ENCODE results near the gene ABHD15.

The ABHD15 gene

GRCh38 chr17:29577001-29577370 is 10.1 kb upstream of the ABHD15 start:
- TF ChIP-seq POLR2A (IDR thresholded peaks at IDR 0.05; ENCODE audit: low read depth, low read length), result no peak
- TF ChIP-seq TAF1 (IDR thresholded peaks at IDR 0.05; ENCODE audit: low read depth, low read length), result no peak
- TF ChIP-seq POLR2AphosphoS5 (IDR thresholded peaks at IDR 0.05; ENCODE audit: low read depth, low read length), result no peak
- no peak for TF ChIP-seq SPI1 (IDR thresholded peaks at IDR 0.05; ENCODE audit: low read depth, low read length)
- no peak for TF ChIP-seq POU2F2 (IDR thresholded peaks at IDR 0.05; ENCODE audit: low read depth, low read length)
- no peak for TF ChIP-seq PAX5 (IDR thresholded peaks at IDR 0.05; ENCODE audit: insufficient read depth, low read length, severe bottlenecking)
- FAIRE-seq, result no peak
- DNase-seq (ENCODE audit: insufficient read length, low spot score), result no peak

- TF ChIP-seq SPI1 (IDR thresholded peaks at IDR 0.05; ENCODE audit: low read depth, low read length), result no peak
- no peak for DNase-seq (ENCODE audit: insufficient read length, low spot score)
- FAIRE-seq, result no peak
These were observed 9.6 kb upstream of the ABHD15 start for GRCh38 chr17:29576214-29577000.

GRCh38 chr17:29575511-29576213 is 8.8 kb upstream of the ABHD15 start:
- FAIRE-seq, result no peak
- no peak for TF ChIP-seq POLR2A (IDR thresholded peaks at IDR 0.05; ENCODE audit: low read depth, low read length)
- no peak for TF ChIP-seq POU2F2 (IDR thresholded peaks at IDR 0.05; ENCODE audit: low read depth, low read length)
- no peak for TF ChIP-seq TAF1 (IDR thresholded peaks at IDR 0.05; ENCODE audit: low read depth, low read length)
- TF ChIP-seq SPI1 (IDR thresholded peaks at IDR 0.05; ENCODE audit: low read depth, low read length), result no peak
- TF ChIP-seq POLR2AphosphoS5 (IDR thresholded peaks at IDR 0.05; ENCODE audit: low read depth, low read length), result no peak
- no peak for TF ChIP-seq PAX5 (IDR thresholded peaks at IDR 0.05; ENCODE audit: insufficient read depth, low read length, severe bottlenecking)
- DNase-seq (ENCODE audit: insufficient read length, low spot score), result no peak

DNA sequence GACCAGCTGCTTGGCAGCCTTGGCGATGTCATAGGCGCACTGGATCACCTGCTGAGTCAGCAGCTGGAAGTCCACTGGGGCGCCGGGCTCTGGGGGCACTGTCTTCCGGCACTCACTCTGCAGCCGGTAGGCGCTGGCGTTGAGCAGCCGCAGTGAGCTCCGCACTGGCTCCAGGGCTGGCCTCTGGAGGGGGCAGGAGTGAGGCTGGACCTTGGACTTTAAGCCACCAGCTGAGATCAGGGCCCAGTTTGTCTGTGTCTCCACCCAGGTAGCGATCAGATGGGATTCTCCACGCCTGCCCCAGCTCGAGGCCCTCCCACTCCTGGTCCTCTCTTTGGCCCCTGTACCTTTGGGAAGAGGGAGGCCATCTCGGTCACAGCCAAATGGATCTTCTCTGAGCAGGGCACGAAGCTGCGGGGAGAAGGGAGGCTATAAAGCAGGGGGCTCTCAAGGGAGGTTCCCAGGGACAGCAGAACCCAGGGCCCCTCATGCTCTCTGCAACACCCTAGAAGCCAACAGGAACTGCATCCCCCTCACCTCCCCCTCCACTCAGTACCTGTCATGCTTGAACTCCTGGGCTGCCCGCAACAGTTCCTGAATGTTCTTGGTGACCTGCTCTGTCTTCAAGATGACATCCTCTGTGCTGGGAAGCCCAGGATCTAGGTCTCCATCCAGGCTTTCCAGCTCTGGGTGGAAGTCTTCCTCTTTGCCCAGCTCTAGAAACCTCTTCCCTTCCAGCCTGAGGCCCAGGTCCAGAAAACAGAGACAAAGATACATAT is 8.1 kb upstream of the ABHD15 start:
- TF ChIP-seq POU2F2 (IDR thresholded peaks at IDR 0.05; ENCODE audit: low read depth, low read length) (no peak), PAX5 (IDR thresholded peaks at IDR 0.05; ENCODE audit: insufficient read depth, low read length, severe bottlenecking) (no peak), POLR2A (IDR thresholded peaks at IDR 0.05; ENCODE audit: low read depth, low read length) (no peak), SPI1 (IDR thresholded peaks at IDR 0.05; ENCODE audit: low read depth, low read length) (no peak), POLR2AphosphoS5 (IDR thresholded peaks at IDR 0.05; ENCODE audit: low read depth, low read length) (no peak), TAF1 (IDR thresholded peaks at IDR 0.05; ENCODE audit: low read depth, low read length) (no peak)
- FAIRE-seq (no peak), DNase-seq (ENCODE audit: insufficient read length, low spot score) (no peak)

GRCh38 chr17:29573871-29574731 is 7.3 kb upstream of the ABHD15 start:
- no peak for TF ChIP-seq POLR2A (IDR thresholded peaks at IDR 0.05; ENCODE audit: low read depth, low read length)
- no peak for TF ChIP-seq PAX5 (IDR thresholded peaks at IDR 0.05; ENCODE audit: insufficient read depth, low read length, severe bottlenecking)
- TF ChIP-seq TAF1 (IDR thresholded peaks at IDR 0.05; ENCODE audit: low read depth, low read length), result no peak
- TF ChIP-seq POLR2AphosphoS5 (IDR thresholded peaks at IDR 0.05; ENCODE audit: low read depth, low read length), result no peak
- no peak for TF ChIP-seq POU2F2 (IDR thresholded peaks at IDR 0.05; ENCODE audit: low read depth, low read length)
- no peak for TF ChIP-seq SPI1 (IDR thresholded peaks at IDR 0.05; ENCODE audit: low read depth, low read length)
- no peak for FAIRE-seq
- no peak for DNase-seq (ENCODE audit: insufficient read length, low spot score)

- DNase-seq (ENCODE audit: insufficient read length, low spot score), result no peak
- TF ChIP-seq SPI1 (IDR thresholded peaks at IDR 0.05; ENCODE audit: low read depth, low read length) (no peak), POLR2AphosphoS5 (IDR thresholded peaks at IDR 0.05; ENCODE audit: low read depth, low read length) (no peak), POLR2A (IDR thresholded peaks at IDR 0.05; ENCODE audit: low read depth, low read length) (no peak), TAF1 (IDR thresholded peaks at IDR 0.05; ENCODE audit: low read depth, low read length) (no peak), POU2F2 (IDR thresholded peaks at IDR 0.05; ENCODE audit: low read depth, low read length) (no peak), PAX5 (IDR thresholded peaks at IDR 0.05; ENCODE audit: insufficient read depth, low read length, severe bottlenecking) (no peak)
- no peak for FAIRE-seq
These were observed 6.7 kb upstream of the ABHD15 start for GRCh38 chr17:29573558-29573869.

- TF ChIP-seq SPI1 (IDR thresholded peaks at IDR 0.05; ENCODE audit: low read depth, low read length) (no peak), POU2F2 (IDR thresholded peaks at IDR 0.05; ENCODE audit: low read depth, low read length) (0 out of 2 replicates have a peak, but pooled peaks have one; percentile 15), PAX5 (IDR thresholded peaks at IDR 0.05; ENCODE audit: insufficient read depth, low read length, severe bottlenecking) (no peak)
- peak; percentile 78 for DNase-seq (ENCODE audit: insufficient read length, low spot score)
- peak; percentile 88 for FAIRE-seq
These were observed 6.1 kb upstream of the ABHD15 start for GRCh38 chr17:29572691-29573557.

DNA sequence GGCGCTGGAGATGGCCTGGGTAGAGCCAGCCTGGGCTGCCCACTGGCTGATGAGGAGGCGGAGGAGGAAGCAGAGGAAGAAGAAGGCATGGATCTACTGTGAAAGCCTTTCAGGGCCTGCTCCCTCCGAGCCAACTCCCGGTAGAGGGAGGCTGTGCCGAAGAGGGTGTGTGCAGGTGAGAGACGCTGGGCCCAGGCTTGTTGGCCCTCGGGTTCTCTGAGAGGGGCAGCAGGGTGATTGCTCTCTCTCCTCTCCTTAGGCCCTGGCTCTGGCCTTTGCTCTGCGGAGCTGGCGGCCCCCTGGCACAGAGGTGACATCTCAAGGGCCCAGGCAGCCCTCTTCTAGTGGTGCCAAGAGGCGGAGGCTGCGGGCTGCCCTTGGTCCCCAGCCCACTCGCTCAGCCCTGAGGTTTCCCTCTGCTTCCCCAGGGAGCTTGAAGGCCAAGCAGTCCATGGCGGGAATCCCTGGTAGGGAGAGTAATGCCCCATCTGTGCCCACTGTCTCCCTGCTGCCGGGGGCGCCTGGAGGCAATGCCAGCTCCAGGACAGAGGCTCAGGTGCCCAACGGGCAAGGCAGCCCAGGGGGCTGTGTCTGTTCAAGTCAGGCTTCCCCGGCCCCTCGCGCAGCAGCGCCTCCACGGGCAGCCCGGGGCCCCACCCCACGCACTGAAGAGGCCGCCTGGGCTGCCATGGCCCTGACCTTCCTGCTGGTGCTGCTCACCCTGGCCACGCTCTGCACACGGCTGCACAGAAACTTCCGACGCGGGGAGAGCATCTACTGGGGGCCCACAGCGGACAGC is 5.2 kb upstream of the ABHD15 start:
- DNase-seq (ENCODE audit: insufficient read length, low spot score) (no peak), FAIRE-seq (no peak)

More for the DNA sequence above, 5.2 kb upstream of the ABHD15 start:
- TF ChIP-seq SPI1 (IDR thresholded peaks at IDR 0.05; ENCODE audit: low read depth, low read length) (no peak), POU2F2 (IDR thresholded peaks at IDR 0.05; ENCODE audit: low read depth, low read length) (no peak), TAF1 (IDR thresholded peaks at IDR 0.05; ENCODE audit: low read depth, low read length) (no peak), PAX5 (IDR thresholded peaks at IDR 0.05; ENCODE audit: insufficient read depth, low read length, severe bottlenecking) (no peak), POLR2AphosphoS5 (IDR thresholded peaks at IDR 0.05; ENCODE audit: low read depth, low read length) (no peak), POLR2A (IDR thresholded peaks at IDR 0.05; ENCODE audit: low read depth, low read length) (no peak)

Data from GM12891 (cell line).